GM06990 (cell line): ENCODE results near the gene POLR2A.

Source experiments
- DNase-seq: peaks from one replicate; pipeline ENCODE4 v3.0.0-alpha.2; 2011; ENCODE audit not compliant: insufficient read length; ENCODE audit errors: extremely low read depth
- H3K27me3 ChIP-seq: replicated peaks from 2 replicates; pipeline ENCODE4 v1.6.0; 2011; ENCODE audit warnings: low read length; ENCODE audit not compliant: control insufficient read depth, insufficient read depth
- H3K36me3 ChIP-seq: 2 replicates; pipeline ENCODE4 v1.5.1; 2011; ENCODE audit warnings: low read length; ENCODE audit not compliant: control insufficient read depth, insufficient read depth
- H3K4me3 ChIP-seq: replicated peaks from 2 replicates; pipeline ENCODE4 v1.5.1; 2011; ENCODE audit warnings: low read depth, mild to moderate bottlenecking, control low read depth, low read length
- CTCF ChIP-seq: IDR thresholded peaks from 2 replicates; pipeline ENCODE4 v1.5.1; 2011; ENCODE audit warnings: low read length, control low read depth, mild to moderate bottlenecking, inconsistent platforms; ENCODE audit not compliant: insufficient read depth, poor library complexity, severe bottlenecking

POLR2A gene

GRCh38 chr17:7463372-7463846, 20.8 kb upstream of the POLR2A start:
- no peak for TF ChIP-seq CTCF
- no peak for DNase-seq
- H3K36me3 ChIP-seq, result peaks cover 4% of the 10 kb centered on the region
- no peaks in the 10 kb centered on the region for H3K27me3 ChIP-seq
- H3K4me3 ChIP-seq, result no peak overlapping the region

GRCh38 chr17:7464081-7464480, 20.1 kb upstream of the POLR2A start:
- Histone ChIP-seq H3K4me3 (no peak overlapping the region), H3K36me3 (peaks cover 4% of the 10 kb centered on the region), H3K27me3 (no peaks in the 10 kb centered on the region)
- no peak for DNase-seq
- no peak for TF ChIP-seq CTCF

- no peak for DNase-seq
These were observed 18.4 kb upstream of the POLR2A start for GRCh38 chr17:7465597-7466275.

GRCh38 chr17:7466318-7466638, 17.9 kb upstream of the POLR2A start:
- Histone ChIP-seq H3K27me3 (no peaks in the 10 kb centered on the region), H3K36me3 (peaks cover 4% of the 10 kb centered on the region), H3K4me3 (no peak overlapping the region)
- no peak for DNase-seq
- no peak for TF ChIP-seq CTCF

More at GRCh38 chr17:7465597-7466275, 18.4 kb upstream of the POLR2A start:
- no peak overlapping the region for H3K4me3 ChIP-seq
- H3K27me3 ChIP-seq, result no peaks in the 10 kb centered on the region
- peaks cover 4% of the 10 kb centered on the region for H3K36me3 ChIP-seq
- TF ChIP-seq CTCF, result no peak

- no peak for TF ChIP-seq CTCF
- DNase-seq, result no peak
- Histone ChIP-seq H3K4me3 (no peak overlapping the region), H3K27me3 (no peaks in the 10 kb centered on the region), H3K36me3 (peaks cover 4% of the 10 kb centered on the region)
These were observed 17.4 kb upstream of the POLR2A start for GRCh38 chr17:7466639-7467341.
